ENCODE results near the gene IQGAP3. TPM values are rescaled to one million over a fixed set of nuclear protein-coding genes. Genes with fewer than 3 reads are reported as not detected.
"Not testable (repeated sequence)": the region's sequence is repeated elsewhere in the genome, so short reads cannot be mapped to it uniquely, and the experiment has no call there.

IQGAP3 gene, protein sequence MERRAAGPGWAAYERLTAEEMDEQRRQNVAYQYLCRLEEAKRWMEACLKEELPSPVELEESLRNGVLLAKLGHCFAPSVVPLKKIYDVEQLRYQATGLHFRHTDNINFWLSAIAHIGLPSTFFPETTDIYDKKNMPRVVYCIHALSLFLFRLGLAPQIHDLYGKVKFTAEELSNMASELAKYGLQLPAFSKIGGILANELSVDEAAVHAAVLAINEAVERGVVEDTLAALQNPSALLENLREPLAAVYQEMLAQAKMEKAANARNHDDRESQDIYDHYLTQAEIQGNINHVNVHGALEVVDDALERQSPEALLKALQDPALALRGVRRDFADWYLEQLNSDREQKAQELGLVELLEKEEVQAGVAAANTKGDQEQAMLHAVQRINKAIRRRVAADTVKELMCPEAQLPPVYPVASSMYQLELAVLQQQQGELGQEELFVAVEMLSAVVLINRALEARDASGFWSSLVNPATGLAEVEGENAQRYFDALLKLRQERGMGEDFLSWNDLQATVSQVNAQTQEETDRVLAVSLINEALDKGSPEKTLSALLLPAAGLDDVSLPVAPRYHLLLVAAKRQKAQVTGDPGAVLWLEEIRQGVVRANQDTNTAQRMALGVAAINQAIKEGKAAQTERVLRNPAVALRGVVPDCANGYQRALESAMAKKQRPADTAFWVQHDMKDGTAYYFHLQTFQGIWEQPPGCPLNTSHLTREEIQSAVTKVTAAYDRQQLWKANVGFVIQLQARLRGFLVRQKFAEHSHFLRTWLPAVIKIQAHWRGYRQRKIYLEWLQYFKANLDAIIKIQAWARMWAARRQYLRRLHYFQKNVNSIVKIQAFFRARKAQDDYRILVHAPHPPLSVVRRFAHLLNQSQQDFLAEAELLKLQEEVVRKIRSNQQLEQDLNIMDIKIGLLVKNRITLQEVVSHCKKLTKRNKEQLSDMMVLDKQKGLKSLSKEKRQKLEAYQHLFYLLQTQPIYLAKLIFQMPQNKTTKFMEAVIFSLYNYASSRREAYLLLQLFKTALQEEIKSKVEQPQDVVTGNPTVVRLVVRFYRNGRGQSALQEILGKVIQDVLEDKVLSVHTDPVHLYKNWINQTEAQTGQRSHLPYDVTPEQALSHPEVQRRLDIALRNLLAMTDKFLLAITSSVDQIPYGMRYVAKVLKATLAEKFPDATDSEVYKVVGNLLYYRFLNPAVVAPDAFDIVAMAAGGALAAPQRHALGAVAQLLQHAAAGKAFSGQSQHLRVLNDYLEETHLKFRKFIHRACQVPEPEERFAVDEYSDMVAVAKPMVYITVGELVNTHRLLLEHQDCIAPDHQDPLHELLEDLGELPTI (N-terminal part only)
- 10 to 100 TPM; 14.2 to 15.5 (median 15.2) TPM for polyA plus RNA-seq (ENCODE audit: insufficient read length in 3 of 3)
- long read RNA-seq, donor 1 = 0 reads
- long read RNA-seq, donor 2 = 0 reads
- long read RNA-seq, donor 3, partial matches to known transcripts = 12 of 12 reads
- long read RNA-seq, donor 3, other reads (novel, unspliced or antisense) = 0 of 12 reads
- long read RNA-seq, donor 4, partial matches to known transcripts = 13 of 13 reads
- long read RNA-seq, donor 4, other reads (novel, unspliced or antisense) = 0 of 13 reads
- long read RNA-seq, donor 5 = 0 reads
- long read RNA-seq, donor 6, partial matches to known transcripts = 21 of 21 reads
- long read RNA-seq, donor 6, other reads (novel, unspliced or antisense) = 0 of 21 reads
- long read RNA-seq, donor 7, partial matches to known transcripts = 25 of 25 reads
- long read RNA-seq, donor 7, other reads (novel, unspliced or antisense) = 0 of 25 reads
- long read RNA-seq, donor 8, partial matches to known transcripts = 30 of 30 reads
- long read RNA-seq, donor 8, other reads (novel, unspliced or antisense) = 0 of 30 reads
- long read RNA-seq, donor 9, partial matches to known transcripts = 9 of 9 reads
- long read RNA-seq, donor 9, other reads (novel, unspliced or antisense) = 0 of 9 reads
- long read RNA-seq, donor 10 = 0 reads
- long read RNA-seq, donor 11 = 0 reads
- long read RNA-seq, donor 12 = 0 reads
- long read RNA-seq, donor 13, partial matches to known transcripts = 247 of 265 reads
- long read RNA-seq, donor 13, other reads (novel, unspliced or antisense) = 18 of 265 reads
- long read RNA-seq, donor 14 = 0 reads
- long read RNA-seq, donor 15, partial matches to known transcripts = 6 of 6 reads
- long read RNA-seq, donor 15, other reads (novel, unspliced or antisense) = 0 of 6 reads
- long read RNA-seq, donor 16, full-length matches to known transcripts = 1 of 1 reads
- long read RNA-seq, donor 16, partial matches to known transcripts = 0 of 1 reads
- long read RNA-seq, donor 16, other reads (novel, unspliced or antisense) = 0 of 1 reads

DNA sequence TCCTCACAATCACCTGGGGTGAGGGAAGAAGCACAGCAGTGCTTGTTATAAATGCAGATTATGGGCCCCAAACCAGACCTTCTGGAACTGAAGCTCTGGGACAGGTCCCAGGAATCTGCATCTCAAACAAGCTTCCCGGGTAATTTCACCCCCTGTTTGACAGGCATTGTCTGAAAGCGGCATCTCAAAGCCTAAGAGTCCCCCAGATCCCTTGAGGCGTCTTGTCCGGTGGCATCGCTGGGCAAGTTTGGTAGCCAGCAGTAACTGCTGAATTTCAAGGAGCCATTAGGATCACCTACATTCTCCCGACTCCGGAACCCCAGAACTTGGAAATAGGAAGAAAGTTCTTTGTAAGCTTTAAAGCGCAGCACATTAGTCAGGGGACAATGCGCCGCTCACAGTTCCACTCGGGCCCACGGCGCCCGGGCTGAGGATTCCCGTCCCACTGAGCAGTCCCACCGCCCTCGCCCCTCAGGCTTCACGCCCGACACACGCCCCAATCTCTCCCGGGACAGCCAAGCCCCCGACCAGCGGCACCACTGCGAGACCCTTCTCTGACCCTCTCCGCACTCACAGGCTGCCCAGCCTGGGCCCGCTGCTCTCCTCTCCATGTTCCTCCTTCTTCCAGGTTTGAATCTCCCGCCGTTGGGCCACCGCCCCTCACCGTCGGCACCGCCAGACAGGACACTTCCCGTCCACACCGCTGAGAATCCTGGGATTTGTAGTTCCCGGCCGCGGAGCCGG lies at the start of gene IQGAP3:
IQGAP3 (minus strand) TSS at position 647 of the 744 bp plus-strand sequence; CDS start at position 611, 36 bp downstream.
- peak in 8 of 11 donors; percentile 68 to 81 (median 76) for DNase-seq (ENCODE audit: extremely low read depth in 1 of 11, low read depth in 9 of 11, low spot score in 4 of 11)

DNA sequence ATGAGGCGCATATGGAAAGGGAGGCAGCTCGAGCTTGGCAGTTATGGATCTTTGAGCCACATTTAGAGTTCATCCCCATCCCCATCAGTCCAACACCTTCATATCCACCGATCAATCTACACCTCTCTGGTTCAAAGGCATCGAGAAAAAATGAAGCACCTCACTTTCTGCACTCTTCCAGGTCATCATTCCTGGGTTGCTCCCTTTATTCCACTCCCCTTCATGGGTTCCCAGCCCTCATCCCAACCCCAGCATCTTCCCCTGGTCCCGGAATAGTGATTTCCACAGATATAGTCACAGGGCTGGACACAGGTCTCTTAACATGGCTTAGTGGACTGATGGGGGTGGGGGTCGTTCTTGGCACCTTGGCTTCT lies 47.2 kb upstream of the IQGAP3 start:
- no peak for DNase-seq (ENCODE audit: extremely low read depth in 1 of 11, low read depth in 9 of 11, low spot score in 4 of 11)

DNA sequence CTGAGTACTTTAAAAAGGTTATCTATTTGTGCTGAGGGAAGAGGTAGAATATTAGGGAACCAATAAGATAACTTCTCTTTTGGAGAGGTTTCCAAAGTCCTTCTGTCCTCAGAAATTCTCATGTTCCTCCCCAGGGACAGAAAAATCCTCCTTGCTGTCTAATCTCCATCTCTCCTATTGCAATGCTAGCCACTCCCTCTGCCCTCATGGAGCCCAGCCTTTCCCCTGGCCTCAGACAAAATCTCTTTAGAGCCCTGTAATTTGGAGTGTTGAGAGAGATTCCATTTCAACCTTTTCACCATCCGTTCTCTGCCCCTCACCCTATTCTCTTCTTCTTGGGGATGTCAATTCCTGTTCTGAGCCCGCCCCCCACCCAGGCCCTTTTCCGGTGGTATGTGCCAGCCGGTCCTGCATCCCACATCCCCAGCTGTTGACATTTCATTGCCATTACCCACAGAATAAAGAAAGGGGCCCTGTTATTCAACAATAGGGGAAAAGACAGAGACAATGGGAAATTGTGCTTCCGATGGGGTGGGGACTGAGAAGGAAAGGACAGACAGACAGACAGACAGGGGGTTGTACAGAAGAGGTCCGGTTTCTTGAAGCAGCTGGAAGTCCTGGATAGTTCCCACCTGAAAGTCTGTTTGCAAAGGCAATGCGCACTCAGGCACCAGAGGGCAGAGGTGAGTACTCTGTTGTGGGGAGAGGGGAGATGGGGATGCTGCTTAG lies 46.7 kb upstream of the IQGAP3 start, which contains the start of gene HAPLN2:
HAPLN2 (plus strand) TSS at position 563 of the 729 bp plus-strand sequence. CDS start 4,076 bp downstream, outside the sequence.
- DNase-seq (ENCODE audit: extremely low read depth in 1 of 11, low read depth in 9 of 11, low spot score in 4 of 11) = no peak

DNA sequence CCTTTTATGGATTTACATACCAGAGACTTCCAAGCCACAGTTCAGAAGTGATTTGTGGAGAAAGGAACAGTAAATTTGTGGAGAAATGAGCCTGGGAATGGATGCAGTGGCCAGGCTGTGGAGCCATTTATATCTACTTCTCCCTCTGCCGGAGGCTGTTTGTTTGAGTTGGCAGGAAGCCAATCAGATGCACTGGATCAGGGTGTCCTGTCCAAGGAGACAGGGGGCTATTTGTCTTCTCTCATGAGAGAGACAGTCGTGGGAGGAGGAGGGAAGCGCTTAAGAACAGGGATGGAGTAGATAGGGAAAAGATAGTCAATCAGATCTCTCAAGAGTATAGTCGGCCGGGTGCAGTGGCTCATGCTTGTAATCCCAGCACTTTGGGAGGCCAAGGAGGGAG lies 44.1 kb upstream of the IQGAP3 start:
- peak in 10 of 11 donors; percentile 76 to 90 (median 85) for DNase-seq (ENCODE audit: extremely low read depth in 1 of 11, low read depth in 9 of 11, low spot score in 4 of 11)

DNA sequence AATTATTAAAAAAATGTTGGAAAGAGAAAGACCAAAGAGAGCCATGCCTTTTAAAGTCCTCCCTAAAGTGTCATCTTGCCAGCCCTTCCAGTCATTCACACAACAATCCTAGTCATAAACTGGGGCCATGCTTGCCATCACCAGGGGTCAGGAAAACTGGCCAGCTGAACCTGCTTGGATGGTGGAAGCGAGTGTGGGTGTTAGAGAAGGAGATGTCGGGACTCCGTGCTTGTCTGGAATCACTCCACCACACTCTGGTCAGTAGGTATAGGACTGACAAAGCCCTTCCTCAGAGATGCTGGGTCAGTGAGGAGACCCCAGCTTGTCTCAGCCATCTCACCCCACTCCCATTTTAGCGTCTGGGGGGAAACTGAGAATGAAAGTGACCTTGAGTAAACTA lies 43.6 kb upstream of the IQGAP3 start:
- DNase-seq (ENCODE audit: extremely low read depth in 1 of 11, low read depth in 9 of 11, low spot score in 4 of 11) = no peak

DNA sequence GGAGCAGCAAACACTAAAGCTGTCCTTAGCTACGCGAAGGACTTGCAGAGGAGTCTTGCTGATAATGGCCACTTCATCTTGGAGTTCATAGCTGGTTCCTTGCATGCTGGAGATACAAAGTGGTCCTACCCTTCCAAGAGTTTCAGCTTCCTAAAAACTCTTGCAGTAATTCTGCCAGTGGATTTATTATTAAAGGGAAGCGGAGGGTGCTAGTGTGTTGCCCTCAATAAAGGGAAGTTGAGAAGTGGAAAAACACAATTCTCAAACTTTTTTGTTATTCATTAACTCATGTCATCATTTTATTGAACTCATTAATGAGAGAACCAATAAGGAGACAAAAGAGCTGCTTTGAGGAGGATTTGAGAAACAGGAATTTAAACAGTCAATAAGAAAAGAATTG lies 40.3 kb upstream of the IQGAP3 start:
- DNase-seq (ENCODE audit: extremely low read depth in 1 of 11, low read depth in 9 of 11, low spot score in 4 of 11) = no peak

DNA sequence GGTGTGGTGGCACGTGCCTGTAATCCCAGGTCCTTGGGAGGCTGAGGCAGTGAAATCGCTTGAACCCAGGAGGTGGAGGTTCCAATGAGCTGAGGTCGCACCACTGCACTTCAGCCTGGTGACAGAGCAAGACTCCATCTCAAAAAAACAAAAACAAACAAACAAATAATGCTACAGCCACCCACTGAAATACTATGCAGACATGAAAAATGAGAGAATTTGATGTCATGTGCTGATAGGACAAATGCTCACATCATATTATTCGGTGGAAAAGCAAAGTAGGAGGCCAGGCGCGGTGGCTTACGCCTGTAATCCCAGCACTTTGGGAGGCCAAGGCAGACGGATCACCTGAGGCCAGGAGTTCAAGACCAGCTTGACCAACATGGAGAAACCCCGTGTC lies 37.7 kb upstream of the IQGAP3 start:
- DNase-seq (ENCODE audit: extremely low read depth in 1 of 11, low read depth in 9 of 11, low spot score in 4 of 11) = not testable (repeated sequence)

DNA sequence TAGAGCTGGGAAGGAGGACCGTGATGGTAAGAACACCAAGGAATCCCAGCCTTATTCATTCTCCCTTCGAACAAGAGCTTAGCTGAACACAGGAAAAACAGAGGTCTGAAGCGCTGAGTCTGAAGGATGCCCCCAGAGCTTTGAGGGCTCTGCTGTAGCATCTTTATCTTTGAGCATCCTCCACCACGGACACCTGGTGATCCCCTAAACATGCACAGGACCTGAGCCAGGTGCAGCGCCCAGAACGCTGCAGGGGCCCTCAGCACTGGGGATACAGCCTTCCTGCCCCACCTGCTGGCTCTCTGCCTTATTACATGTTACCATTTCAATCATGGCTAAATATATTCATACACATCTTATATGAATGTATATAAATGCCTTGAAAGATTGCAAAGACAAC lies 36.6 kb upstream of the IQGAP3 start:
- DNase-seq (ENCODE audit: extremely low read depth in 1 of 11, low read depth in 9 of 11, low spot score in 4 of 11) = no peak

DNA sequence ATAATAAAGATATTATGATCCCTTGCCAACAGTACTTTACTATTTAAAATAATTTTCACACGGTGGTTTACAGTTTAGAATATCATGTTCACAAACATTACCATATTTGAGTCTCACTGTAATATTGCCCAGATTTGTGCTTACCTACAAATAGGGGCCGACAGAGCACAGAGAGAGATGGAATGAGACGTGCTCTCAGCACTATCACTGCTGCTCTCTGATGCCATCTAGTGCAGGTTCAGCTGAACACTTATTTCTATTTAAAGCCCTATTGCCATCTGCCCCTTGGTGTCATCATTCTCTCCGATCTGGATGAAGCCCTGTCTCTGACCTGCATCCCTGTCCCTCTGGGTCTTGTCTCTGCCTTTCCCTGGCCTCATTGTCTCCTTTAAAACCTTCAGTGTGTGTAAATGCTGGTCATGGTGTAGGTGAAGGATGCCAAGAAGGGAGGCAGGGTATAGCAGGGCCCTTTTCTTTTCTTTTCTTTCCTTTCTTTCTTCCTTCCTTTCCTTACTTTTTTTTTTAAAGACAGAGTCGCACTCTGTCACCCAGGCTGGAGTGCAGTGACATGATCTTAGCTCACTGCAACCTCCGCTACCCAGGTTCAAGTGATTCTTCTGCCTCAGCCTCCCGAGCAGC lies 35.8 kb upstream of the IQGAP3 start:
- DNase-seq (ENCODE audit: extremely low read depth in 1 of 11, low read depth in 9 of 11, low spot score in 4 of 11) = peak in 3 of 11 donors; percentile 52 to 70 (median 56)

DNA sequence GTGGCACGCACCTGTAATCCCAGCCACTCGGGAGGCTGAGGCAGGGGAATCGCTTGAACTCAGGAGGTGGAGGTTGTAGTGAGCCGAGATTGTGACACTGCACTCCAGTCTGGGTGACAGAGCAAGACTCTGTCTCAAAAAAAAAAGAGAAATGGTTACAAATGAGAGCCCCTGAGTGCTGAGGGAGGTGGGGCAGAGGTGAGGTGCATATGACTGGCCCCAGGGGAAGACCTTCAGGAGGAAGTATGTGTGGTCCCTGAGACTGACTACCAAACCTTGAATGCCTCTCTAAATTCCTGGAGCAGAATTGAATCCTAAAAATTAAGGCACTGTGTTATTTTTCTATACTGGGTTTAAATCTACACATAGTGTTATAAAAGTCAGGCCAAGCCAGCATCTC lies 35.0 kb upstream of the IQGAP3 start:
- DNase-seq (ENCODE audit: extremely low read depth in 1 of 11, low read depth in 9 of 11, low spot score in 4 of 11) = not testable (repeated sequence)

DNA sequence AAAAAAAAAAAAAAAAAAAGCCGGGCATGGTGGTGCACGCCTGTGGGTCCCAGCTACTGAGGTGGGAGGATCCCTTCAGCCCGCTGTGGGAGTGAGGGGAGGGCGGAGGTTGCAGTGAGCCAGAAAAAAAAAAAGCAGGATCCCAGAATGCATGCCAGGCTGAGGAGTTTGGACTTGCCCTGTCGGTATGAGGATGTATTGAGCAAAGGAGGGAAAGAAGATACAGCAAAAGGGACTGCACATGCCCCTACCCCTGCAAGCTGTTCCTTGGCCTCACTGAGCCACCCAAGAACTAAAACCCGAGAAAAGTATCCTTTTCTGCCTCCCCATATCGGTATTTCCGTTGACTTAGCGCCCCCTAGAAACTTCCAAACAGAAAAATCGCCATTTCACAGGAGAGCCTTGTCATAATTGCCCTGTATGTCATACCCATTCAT lies 30.2 kb upstream of the IQGAP3 start:
- DNase-seq (ENCODE audit: extremely low read depth in 1 of 11, low read depth in 9 of 11, low spot score in 4 of 11) = no peak

DNA sequence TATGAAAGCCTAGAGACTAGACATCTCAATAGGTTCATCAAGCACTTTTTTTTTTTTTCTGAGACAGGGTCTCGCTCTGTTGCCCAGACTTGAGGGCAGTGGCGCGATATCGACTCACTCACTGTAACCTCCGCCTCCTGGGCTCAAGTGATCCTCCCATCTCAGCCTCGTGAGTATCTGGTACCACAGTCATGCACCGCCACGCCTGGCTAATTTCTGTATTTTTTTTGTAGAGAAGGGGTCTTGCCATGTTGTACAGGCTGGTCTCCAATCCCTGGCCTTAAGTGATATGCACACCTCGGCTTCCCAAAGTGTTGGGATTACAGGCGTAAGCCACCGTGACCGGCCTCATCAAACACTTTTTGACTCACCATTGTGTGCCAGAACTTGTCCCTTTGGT lies 29.5 kb upstream of the IQGAP3 start:
- no peak for DNase-seq (ENCODE audit: extremely low read depth in 1 of 11, low read depth in 9 of 11, low spot score in 4 of 11)

DNA sequence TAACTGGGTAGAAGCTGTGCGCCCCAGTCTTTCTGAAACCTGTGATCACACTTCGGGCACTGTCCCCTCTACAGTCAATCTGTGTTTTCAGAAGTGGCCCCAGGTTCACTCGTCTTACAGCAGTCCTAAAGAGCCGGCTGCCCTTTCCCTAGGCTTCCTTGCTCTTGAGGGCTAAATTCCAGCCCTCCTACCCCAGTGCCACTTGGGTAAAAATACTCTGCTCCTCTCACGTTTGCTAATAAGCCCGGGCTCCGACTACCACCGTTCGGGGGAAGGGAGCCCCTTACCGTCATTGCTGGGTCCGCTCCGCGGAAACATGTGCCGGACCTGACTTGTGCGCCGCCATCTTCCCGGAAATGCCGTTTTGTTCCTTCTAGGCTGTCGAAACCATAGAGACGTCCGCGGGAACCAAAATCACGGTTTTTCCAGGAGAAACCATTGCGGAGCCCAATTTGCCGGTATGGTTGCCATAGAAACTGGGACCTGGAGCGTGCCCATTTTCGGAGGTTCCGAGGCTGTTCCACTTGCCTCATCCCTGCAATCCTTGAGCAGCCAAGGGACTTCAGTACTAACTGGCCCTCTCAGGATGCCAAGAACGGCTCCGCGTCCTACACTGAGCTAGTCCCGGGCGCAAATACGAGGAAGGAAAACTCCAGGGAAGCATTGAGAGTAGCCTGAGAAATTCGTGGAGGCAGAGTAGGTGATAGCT lies 28.9 kb upstream of the IQGAP3 start, which contains the start of gene GPATCH4:
GPATCH4 (minus strand) TSS at position 358 of the 709 bp plus-strand sequence.
- DNase-seq (ENCODE audit: extremely low read depth in 1 of 11, low read depth in 9 of 11, low spot score in 4 of 11) = peak in 7 of 11 donors; percentile 70 to 85 (median 82)

DNA sequence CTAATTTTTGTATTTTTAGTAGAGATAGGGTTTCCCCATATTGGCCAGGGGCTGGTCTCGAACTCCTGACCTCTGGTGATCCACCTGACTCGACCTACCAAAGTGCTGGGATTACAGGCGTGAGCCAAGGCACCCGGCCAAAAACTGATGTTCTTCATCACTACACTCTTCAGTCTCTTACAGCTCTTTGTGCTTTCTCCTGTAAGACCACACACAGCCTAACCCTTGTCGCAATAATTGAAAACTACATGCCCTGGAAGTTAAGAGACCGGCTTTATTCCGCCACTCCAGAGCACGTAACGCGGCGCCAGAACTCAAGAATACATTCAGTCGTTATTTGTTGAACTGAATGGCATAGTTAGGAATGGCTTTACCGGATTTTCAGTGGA lies 28.4 kb upstream of the IQGAP3 start:
- DNase-seq (ENCODE audit: extremely low read depth in 1 of 11, low read depth in 9 of 11, low spot score in 4 of 11) = no peak
